Thyroid gland (tissue), 4 donors: ENCODE data around the gene UGT1A10.

Experiments used
- POLR2A ChIP-seq, 2 donors: fragments of 450-650 bp; IDR thresholded peaks; one replicate each; pipeline ENCODE4 v1.6.1; 2017; ENCODE audit warnings: antibody characterized with exemption in 2 of 2, mild to moderate bottlenecking in 2 of 2, moderate library complexity in 1 of 2
- TF ChIP-seq, protein P1 (sequence below), 6 experiments: fragments of 200-600 bp in 3 of 6; fragments of 450-650 bp in 3 of 6; sonication (generic) in 3 of 6; IDR thresholded peaks; one replicate each; pipeline ENCODE4 v1.5.1; 2016 to 2019; ENCODE audit warnings: antibody characterized with exemption in 6 of 6, mild to moderate bottlenecking in 2 of 6, inconsistent platforms in 1 of 6, moderate library complexity in 1 of 6

DNA sequence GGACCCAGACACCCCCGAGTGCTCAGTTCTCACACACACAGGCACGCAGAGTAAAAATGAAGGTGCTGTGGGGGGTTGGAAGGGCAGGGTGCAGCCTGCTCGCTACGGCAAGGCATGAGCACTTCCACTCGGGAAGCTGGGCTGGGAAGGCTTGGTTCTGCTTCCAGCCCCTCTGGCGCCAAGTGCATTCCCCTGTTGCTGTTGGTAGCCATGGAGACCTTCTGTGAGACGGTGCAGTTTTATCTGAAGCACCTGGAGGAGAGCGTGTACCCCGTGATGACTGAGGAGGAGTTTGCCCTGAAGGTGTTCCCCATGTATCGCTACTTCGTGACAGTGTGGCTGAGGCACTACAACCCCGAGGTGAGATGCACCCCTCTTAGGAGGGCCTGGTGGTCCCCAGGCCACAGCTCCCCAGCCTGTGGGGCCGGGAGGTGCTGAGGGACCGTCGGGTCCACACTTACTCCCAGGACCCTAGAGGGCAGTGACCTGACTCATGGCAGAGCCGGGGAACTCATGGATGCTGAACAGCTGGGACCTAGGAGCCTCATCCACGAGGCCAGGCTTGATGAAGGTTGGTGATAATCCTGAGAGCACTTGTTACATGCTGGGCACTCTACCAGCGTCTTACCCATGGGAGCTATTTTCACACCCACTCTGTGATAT is 157.3 kb downstream of the UGT1A10 start:
- TF ChIP-seq, protein P1, sequence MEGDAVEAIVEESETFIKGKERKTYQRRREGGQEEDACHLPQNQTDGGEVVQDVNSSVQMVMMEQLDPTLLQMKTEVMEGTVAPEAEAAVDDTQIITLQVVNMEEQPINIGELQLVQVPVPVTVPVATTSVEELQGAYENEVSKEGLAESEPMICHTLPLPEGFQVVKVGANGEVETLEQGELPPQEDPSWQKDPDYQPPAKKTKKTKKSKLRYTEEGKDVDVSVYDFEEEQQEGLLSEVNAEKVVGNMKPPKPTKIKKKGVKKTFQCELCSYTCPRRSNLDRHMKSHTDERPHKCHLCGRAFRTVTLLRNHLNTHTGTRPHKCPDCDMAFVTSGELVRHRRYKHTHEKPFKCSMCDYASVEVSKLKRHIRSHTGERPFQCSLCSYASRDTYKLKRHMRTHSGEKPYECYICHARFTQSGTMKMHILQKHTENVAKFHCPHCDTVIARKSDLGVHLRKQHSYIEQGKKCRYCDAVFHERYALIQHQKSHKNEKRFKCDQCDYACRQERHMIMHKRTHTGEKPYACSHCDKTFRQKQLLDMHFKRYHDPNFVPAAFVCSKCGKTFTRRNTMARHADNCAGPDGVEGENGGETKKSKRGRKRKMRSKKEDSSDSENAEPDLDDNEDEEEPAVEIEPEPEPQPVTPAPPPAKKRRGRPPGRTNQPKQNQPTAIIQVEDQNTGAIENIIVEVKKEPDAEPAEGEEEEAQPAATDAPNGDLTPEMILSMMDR (IDR thresholded peaks at IDR 0.05) = no peak
- TF ChIP-seq POLR2A (IDR thresholded peaks at IDR 0.05) = no peak
